PFSK-1 (cell line): ENCODE results near the gene SARS1.
A peak's percentile ranks its signal among the peaks of the same experiment; 100 is the strongest.

Experiments
- FOXP2 ChIP-seq: optimal IDR thresholded peaks from 2 replicates; pipeline ENCODE3; 2011; ENCODE audit warnings: borderline replicate concordance, control low read depth, inconsistent platforms; ENCODE audit not compliant: insufficient read depth; ENCODE audit errors: extremely low read length, extremely low read depth
- POLR2AphosphoS5 ChIP-seq: IDR thresholded peaks from 2 replicates; pipeline ENCODE4 v1.6.1; 2012; ENCODE audit warnings: low read depth, mild to moderate bottlenecking, control low read depth, low read length, moderate library complexity
- REST ChIP-seq, 2 experiments: IDR thresholded peaks; 2 replicates each; pipeline versions ENCODE4 v1.6.1 to v1.8.0; 2011 to 2012; ENCODE audit warnings: low read depth in 2 of 2, low read length in 2 of 2, control low read depth in 1 of 2, inconsistent platforms in 1 of 2, mild to moderate bottlenecking in 1 of 2, moderate library complexity in 1 of 2; ENCODE audit not compliant: insufficient read depth in 1 of 2
- SIN3A ChIP-seq: IDR thresholded peaks from 2 replicates; pipeline ENCODE4 v1.6.1; 2012; ENCODE audit warnings: mild to moderate bottlenecking, low read length, moderate library complexity, borderline replicate concordance; ENCODE audit not compliant: insufficient read depth
- TAF1 ChIP-seq: IDR thresholded peaks from 2 replicates; pipeline ENCODE4 v1.6.1; 2012; ENCODE audit warnings: low read length, control low read depth, borderline replicate concordance; ENCODE audit not compliant: insufficient read depth

Gene SARS1

GRCh38 chr1:109255097-109255651 lies 41.5 kb downstream of the SARS1 start:
- TF ChIP-seq REST (IDR thresholded peaks at IDR 0.05; ENCODE audit: insufficient read depth in 1 of 2, low read depth in 2 of 2, low read length in 2 of 2) (peak in 1 of 2 experiments; percentile 32; a peak in 1 of 4 replicates), TAF1 (no peak), FOXP2 (no peak)

- no peak for TF ChIP-seq POLR2AphosphoS5
- no peak for TF ChIP-seq REST (IDR thresholded peaks at IDR 0.05; ENCODE audit: insufficient read depth in 1 of 2, low read depth in 2 of 2, low read length in 2 of 2)
- no peak for TF ChIP-seq TAF1
- TF ChIP-seq SIN3A, result no peak
- no peak for TF ChIP-seq FOXP2
Observed at GRCh38 chr1:109255678-109256077, 42.0 kb downstream of the SARS1 start.

GRCh38 chr1:109256085-109256484 lies 42.4 kb downstream of the SARS1 start:
- TF ChIP-seq POLR2AphosphoS5 (no peak), TAF1 (no peak), SIN3A (no peak), FOXP2 (no peak), REST (IDR thresholded peaks at IDR 0.05; ENCODE audit: insufficient read depth in 1 of 2, low read depth in 2 of 2, low read length in 2 of 2) (no peak)

GRCh38 chr1:109256971-109257681 lies 43.4 kb downstream of the SARS1 start:
- TF ChIP-seq TAF1 (no peak), REST (IDR thresholded peaks at IDR 0.05; ENCODE audit: insufficient read depth in 1 of 2, low read depth in 2 of 2, low read length in 2 of 2) (no peak), POLR2AphosphoS5 (no peak), SIN3A (no peak), FOXP2 (no peak)
